Right cardiac atrium (tissue), 5 donors: ENCODE data around the gene PLEKHA6. TPM values are rescaled to one million over a fixed set of nuclear protein-coding genes. Genes with fewer than 3 reads are reported as not detected.
A peak's percentile ranks its signal among the peaks of the same experiment; 100 is the strongest.

ENCODE experiments used
- ATAC-seq, 2 donors: fragments of 200-7000 bp; cut with Tn5 transposase; one replicate each; pipeline versions ENCODE4 v1.8.0 to v1.9.1; 2020; ENCODE audit warnings: moderate library complexity in 2 of 2, mild to moderate bottlenecking in 1 of 2
- DNase-seq, 3 donors: peaks; one replicate each; pipeline ENCODE4 v3.0.0-alpha.2; 2020
- H3K27ac ChIP-seq: one replicate; pipeline ENCODE4 v1.5.1; 2013; ENCODE audit warnings: mild to moderate bottlenecking, low read length, control low read depth, moderate library complexity
- H3K27me3 ChIP-seq: one replicate; pipeline ENCODE4 v1.6.1; 2013; ENCODE audit not compliant: control insufficient read depth, insufficient read depth
- H3K4me1 ChIP-seq: one replicate; pipeline ENCODE4 v1.6.1; 2013; ENCODE audit warnings: low read length; ENCODE audit not compliant: control insufficient read depth, insufficient read depth
- H3K4me3 ChIP-seq: one replicate; pipeline ENCODE4 v1.5.1; 2013; ENCODE audit warnings: low read length, control low read depth
- H3K9me3 ChIP-seq: one replicate; pipeline ENCODE4 v1.6.1; 2013; ENCODE audit warnings: low read length; ENCODE audit not compliant: control insufficient read depth
- WGBS: extraction: QIAGEN DNeasy Blood & Tissue Kit; methylation state at CpG from one replicate; pipeline ENCODE4 v1.1.7; 2013; 5-methylcytosine and 5-hydroxymethylcytosine counted together
- intact Hi-C, 4 donors: fragments of 100-400 bp; cut with DNase I; formaldehyde crosslinking; loops; one replicate each; pipeline versions ENCODE4 v1.11.0 to v1.14.0; 2022 to 2023
- polyA plus RNA-seq: library from polyadenylated mRNA; stranded (reverse); fragments of 200-250 nt; gene quantifications from one replicate; pipeline ENCODE4 v1.2.3, GENCODE V29; 2013
- total RNA-seq, 4 donors: library from RNA; stranded (reverse); fragmentation: NEBNext Ultra II Directional; extraction: Animal tissue kit (Norgen Biotek cat#: 25700); gene quantifications; one replicate each; pipeline ENCODE4 v1.2.1, GENCODE V29; 2021
- donor health status: healthy with polysubstance abuse.
- donor health status: DM: no; HTN: yes; CAD: no.
- donor health status: DM: no; HTN: no; CAD: no.
- donor health status: DM: no; HTN: yes; CAD: no; lungs with severe emphysema.
- donor health status: DM: yes; HTN: yes; CAD: no.

Gene PLEKHA6
- total and polyA plus RNA-seq, 5 donors: 17.7 to 55.4 (median 28.9) TPM

- Histone ChIP-seq H3K4me1 (peaks cover 21% of the 10 kb centered on the region), H3K9me3 (no peaks in the 10 kb centered on the region), H3K27me3 (no peaks in the 10 kb centered on the region), H3K4me3 (no peak overlapping the region), H3K27ac (no peak overlapping the region)
- WGBS: 67% methylated on average over 6 of the region's 6 CpGs
- DNase-seq (peak in 2 of 3 donors; percentile 55 to 64), ATAC-seq (no peak)
- intact Hi-C loops: no loop called here
These were observed 14.9 kb downstream of the PLEKHA6 start for GRCh38 chr1:204344665-204345355.

GRCh38 chr1:204343802-204344201 lies 15.9 kb downstream of the PLEKHA6 start:
- intact Hi-C loops: no loop called here
- DNase-seq (no peak), ATAC-seq (no peak)
- Histone ChIP-seq H3K4me1 (peaks cover 21% of the 10 kb centered on the region), H3K9me3 (no peaks in the 10 kb centered on the region), H3K4me3 (no peak overlapping the region), H3K27ac (no peak overlapping the region), H3K27me3 (no peaks in the 10 kb centered on the region)
- 48% methylated on average over 4 of the region's 4 CpGs for WGBS

DNA sequence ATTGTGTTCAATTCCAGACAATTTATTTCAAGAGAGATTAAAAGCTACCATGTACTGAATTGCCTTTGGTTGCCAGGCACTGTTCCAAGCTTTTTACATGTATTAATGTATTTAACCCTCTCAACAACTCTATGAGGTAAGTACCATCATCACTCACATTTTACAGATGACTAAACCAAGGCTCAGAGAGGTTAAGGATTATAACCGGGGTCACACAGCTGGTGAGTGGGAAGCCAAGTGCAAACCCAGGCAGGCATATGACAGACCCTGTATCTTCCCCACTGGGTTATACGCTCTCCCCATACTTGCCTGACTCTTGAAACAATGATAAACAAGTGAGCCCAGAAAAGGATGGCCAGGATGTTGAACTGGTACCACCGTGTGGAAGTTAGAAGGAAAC lies 16.5 kb downstream of the PLEKHA6 start:
- H3K4me1 ChIP-seq: peaks cover 20% of the 10 kb centered on the region
- intact Hi-C loops: no loop called here
- no peak overlapping the region for H3K27ac ChIP-seq

DNA sequence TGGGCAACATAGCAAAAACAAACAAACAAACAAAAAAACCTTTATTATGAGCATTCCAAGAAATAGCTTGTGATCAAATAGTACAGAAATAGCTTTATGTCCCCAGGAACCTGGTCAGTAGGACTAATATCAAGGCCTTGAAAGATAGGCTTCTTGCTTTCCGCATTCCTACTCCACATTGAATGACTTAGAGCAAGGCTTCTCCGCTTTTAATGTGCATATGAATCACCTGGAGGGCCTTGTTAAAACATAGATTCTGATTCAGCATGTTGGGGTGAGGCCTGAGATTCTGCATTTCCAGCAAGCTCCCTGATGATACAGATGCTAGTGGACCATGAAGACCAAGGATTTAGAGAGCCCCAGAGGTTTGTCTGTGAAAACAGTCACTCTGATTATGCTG lies 17.4 kb downstream of the PLEKHA6 start:
- WGBS: over 99% methylated on average over 2 of the region's 2 CpGs
- no peak for DNase-seq

More for the DNA sequence above, 16.5 kb downstream of the PLEKHA6 start:
- H3K27me3 ChIP-seq: no peaks in the 10 kb centered on the region
- 92% methylated on average over 3 of the region's 3 CpGs for WGBS
- no peak overlapping the region for H3K4me3 ChIP-seq
- DNase-seq: no peak
- H3K9me3 ChIP-seq: no peaks in the 10 kb centered on the region
- no peak for ATAC-seq

DNA sequence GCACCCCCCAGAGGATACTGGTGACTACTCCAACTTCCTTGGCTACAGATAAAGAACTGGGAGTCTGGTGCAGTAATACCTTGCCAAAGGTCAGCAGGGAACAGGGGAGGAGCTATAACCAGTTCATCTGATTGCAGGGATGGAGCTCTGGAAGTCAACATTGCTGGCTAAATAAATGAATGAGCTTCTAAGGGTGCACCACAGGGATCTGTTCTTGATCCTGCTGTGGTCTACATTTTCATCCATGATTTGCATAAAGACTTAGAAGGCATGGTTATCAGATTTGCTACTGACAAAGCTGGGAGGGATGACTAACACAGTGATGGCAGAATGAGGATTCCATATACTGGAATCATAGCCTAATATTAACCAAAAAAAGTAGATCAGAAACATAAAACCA lies 18.3 kb downstream of the PLEKHA6 start:
- H3K4me3 ChIP-seq: no peak overlapping the region
- H3K4me1 ChIP-seq: peaks cover 13% of the 10 kb centered on the region
- no peak for DNase-seq
- peak in 1 of 2 donors; percentile 10 for ATAC-seq
- intact Hi-C loops: no loop called here
- H3K27me3 ChIP-seq: no peaks in the 10 kb centered on the region
- no peaks in the 10 kb centered on the region for H3K9me3 ChIP-seq
- no peak overlapping the region for H3K27ac ChIP-seq

More for the DNA sequence above, 17.4 kb downstream of the PLEKHA6 start:
- ATAC-seq: no peak
- H3K9me3 ChIP-seq: no peaks in the 10 kb centered on the region
- H3K4me3 ChIP-seq: no peak overlapping the region
- intact Hi-C loops: no loop called here
- peaks cover 13% of the 10 kb centered on the region for H3K4me1 ChIP-seq
- H3K27ac ChIP-seq: no peak overlapping the region
- H3K27me3 ChIP-seq: no peaks in the 10 kb centered on the region

- WGBS: 76% methylated on average over 12 of the region's 12 CpGs
- intact Hi-C loops: no loop called here
- no peak overlapping the region for H3K4me3 ChIP-seq
- no peaks in the 10 kb centered on the region for H3K9me3 ChIP-seq
- H3K4me1 ChIP-seq: peaks cover 19% of the 10 kb centered on the region
- ATAC-seq: no peak
- H3K27ac ChIP-seq: peak overlapping the region; percentile 33
- no peaks in the 10 kb centered on the region for H3K27me3 ChIP-seq
- no peak for DNase-seq
These were observed 19.4 kb downstream of the PLEKHA6 start for GRCh38 chr1:204340081-204340889.

DNA sequence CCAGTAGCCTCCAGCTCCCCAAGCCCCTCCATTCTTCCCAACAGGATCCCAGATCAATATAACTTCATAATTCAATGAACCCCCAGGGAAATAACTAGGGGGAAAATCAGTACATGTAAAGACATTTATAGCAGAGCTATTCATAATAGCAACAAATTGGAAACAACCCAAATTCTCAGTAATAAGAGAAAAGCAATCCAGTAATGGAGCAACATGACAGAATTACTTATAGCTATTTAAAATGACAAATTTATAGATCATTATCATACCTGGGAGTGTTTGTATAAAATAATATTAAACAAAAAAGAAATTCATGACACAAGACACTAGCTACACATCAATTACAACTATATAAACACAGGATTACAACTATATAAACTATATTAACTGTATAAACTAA lies 20.2 kb downstream of the PLEKHA6 start:
- intact Hi-C loops: no loop called here
- Histone ChIP-seq H3K27me3 (no peaks in the 10 kb centered on the region), H3K4me3 (no peak overlapping the region), H3K9me3 (no peaks in the 10 kb centered on the region), H3K4me1 (peaks cover 17% of the 10 kb centered on the region), H3K27ac (no peak overlapping the region)
- DNase-seq: no peak
- ATAC-seq: no peak

DNA sequence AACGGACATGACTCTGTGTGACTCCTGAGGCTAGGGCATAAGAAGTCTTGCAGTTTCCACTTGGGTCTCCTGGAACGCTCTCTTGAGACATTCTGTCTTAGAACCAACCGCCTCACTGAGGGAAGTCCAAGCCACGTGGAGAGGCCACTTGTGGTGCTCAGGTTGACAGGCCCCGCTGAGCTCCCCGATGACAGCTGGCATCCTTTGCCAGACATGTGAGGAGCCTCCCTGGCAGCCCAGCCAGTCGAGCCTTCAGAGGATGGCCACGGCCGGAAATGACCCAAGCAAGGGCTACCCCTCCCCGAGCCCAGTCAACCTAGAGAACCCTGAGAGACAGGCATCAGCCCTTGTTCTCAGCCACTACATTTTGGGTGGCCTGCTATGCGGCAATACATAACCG lies 20.7 kb downstream of the PLEKHA6 start:
- no peak overlapping the region for H3K27ac ChIP-seq
- DNase-seq (peak in 1 of 3 donors; percentile 45), ATAC-seq (no peak)
- no peaks in the 10 kb centered on the region for H3K27me3 ChIP-seq
- H3K4me1 ChIP-seq: peaks cover 17% of the 10 kb centered on the region
- H3K4me3 ChIP-seq: no peak overlapping the region
- H3K9me3 ChIP-seq: no peaks in the 10 kb centered on the region
- intact Hi-C loops: no loop called here
- 94% methylated on average over 12 of the region's 12 CpGs for WGBS

DNA sequence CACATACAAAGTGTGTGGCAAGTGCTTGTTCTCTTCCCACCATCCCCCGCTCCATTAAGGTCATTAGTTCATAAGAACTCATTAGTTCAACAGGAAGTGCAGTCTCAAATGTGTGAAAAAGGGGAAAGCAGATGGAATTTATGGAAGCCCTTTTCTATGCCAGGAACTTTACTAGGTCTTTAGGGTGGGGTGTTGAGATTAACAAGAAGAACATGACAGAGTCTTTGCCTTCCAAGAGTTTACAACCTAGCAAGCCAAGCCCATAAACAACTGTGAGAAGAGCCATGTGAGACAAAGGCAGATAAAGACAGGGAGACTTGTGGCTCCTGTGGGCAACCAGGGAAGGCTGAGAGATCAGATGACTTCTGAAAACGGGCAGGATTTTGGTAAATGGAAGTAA lies 21.4 kb downstream of the PLEKHA6 start:
- Histone ChIP-seq H3K27me3 (no peaks in the 10 kb centered on the region), H3K4me3 (no peak overlapping the region), H3K27ac (no peak overlapping the region), H3K9me3 (no peaks in the 10 kb centered on the region), H3K4me1 (peaks cover 17% of the 10 kb centered on the region)
- ATAC-seq: no peak
- no peak for DNase-seq
- WGBS: 59% methylated on average over 2 of the region's 2 CpGs
- intact Hi-C loops: no loop called here

GRCh38 chr1:204337583-204337982 lies 22.1 kb downstream of the PLEKHA6 start:
- H3K9me3 ChIP-seq: no peaks in the 10 kb centered on the region
- DNase-seq (no peak), ATAC-seq (peak; percentile 17 to 46)
- H3K4me1 ChIP-seq: peaks cover 17% of the 10 kb centered on the region
- WGBS: 83% methylated on average over 6 of the region's 6 CpGs
- H3K27me3 ChIP-seq: no peaks in the 10 kb centered on the region
- no peak overlapping the region for H3K27ac ChIP-seq
- intact Hi-C loops: no loop called here
- H3K4me3 ChIP-seq: no peak overlapping the region

DNA sequence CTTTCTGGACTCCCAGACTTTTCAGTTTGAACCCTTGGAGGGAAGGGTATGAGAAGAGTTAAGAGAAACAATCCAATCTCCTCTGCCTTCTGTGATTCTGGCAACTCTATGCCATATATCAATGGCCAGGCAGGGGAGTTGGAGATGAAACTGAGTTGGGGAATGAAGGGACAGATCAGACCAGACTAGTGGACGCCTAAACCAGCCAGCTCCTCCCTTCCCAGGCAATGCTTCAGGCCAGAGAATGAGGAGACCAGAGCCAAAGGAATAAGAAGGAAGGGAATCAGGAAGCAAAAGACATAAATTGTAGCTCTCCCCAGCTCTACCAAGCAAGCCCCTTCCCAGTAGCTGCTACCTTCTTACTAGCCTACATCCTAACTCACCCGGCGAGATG lies 22.7 kb downstream of the PLEKHA6 start:
- no peak overlapping the region for H3K4me3 ChIP-seq
- ATAC-seq (peak; percentile 47 to 52), DNase-seq (no peak)
- peaks cover 17% of the 10 kb centered on the region for H3K4me1 ChIP-seq
- 71% methylated on average over 3 of the region's 3 CpGs for WGBS
- H3K27ac ChIP-seq: no peak overlapping the region
- no peaks in the 10 kb centered on the region for H3K9me3 ChIP-seq
- H3K27me3 ChIP-seq: no peaks in the 10 kb centered on the region
- intact Hi-C loops: no loop called here
